SH-SY5Y (cell line): ENCODE data around the gene FAM184A.
A peak's percentile ranks its signal among the peaks of the same experiment; 100 is the strongest.

Experiments
- GATA2 ChIP-seq: IDR thresholded peaks from 2 replicates; pipeline ENCODE4 v1.6.1; 2011; ENCODE audit warnings: mild to moderate bottlenecking, low read depth, low read length
- GATA3 ChIP-seq: IDR thresholded peaks from 2 replicates; pipeline ENCODE4 v1.6.1; 2011; ENCODE audit warnings: low read depth, mild to moderate bottlenecking, low read length, moderate library complexity

The FAM184A gene

DNA sequence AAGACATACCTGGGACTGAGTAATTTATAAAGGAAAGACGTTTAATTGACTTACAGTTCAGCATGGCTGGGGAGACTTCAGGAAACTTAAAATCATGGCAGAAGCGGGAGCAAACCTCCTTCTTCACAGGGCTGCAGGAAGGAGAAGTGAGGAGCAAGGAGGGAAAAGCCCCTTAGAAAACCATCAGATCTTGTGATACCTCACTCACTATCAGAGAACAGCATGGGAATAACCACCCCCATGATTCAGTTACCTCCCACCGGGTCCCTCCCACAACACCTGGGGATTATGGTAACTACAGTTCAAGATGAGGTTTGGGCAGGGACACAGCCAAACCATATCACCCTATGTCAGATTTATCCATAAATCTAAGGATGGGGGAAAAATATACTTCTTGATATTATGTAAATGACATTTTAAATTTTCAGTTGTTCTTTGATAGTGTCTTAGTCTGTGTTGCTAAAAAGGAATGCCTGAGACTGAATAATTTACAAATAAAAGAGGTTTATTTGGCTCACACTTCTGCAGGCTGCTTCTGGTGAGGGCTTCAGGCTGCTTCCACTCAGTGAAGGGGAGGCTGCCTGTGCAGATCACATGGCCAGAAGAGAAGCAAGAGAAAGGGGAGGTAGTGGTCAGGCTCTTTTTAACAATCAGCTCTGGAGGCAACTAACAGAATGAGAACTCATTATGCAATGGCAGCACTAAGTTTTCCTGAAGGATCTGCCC lies 142.3 kb downstream of the FAM184A start:
- TF ChIP-seq GATA3: no peak
- no peak for TF ChIP-seq GATA2

DNA sequence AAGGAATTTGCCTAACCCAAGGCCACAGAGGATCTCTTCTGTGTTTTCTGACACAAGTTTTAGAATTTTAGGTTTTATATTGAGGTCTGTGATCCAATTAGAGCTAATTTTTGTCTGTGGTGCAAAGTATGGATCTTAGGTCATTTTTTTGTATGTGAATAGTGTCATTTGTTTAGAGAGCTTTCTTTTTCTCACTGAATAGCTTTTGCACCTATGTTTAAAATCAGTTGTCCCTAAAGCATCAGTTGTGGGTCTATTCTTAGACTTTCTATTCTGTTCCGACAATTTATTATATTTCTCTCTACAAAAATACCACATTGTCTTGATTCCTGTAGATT lies 143.2 kb downstream of the FAM184A start:
- TF ChIP-seq GATA3: no peak
- TF ChIP-seq GATA2: no peak

GRCh38 chr6:118934461-118935330 lies 143.8 kb downstream of the FAM184A start, which contains the start of gene MCM9:
Gene MCM9, minus strand, starts transcription at chr6:118935159. Its CDS starts 3,436 bp downstream, at chr6:118931723.
- peak; percentile 43 for TF ChIP-seq GATA2
- no peak for TF ChIP-seq GATA3

GRCh38 chr6:118933855-118934460 lies 144.5 kb downstream of the FAM184A start:
- no peak for TF ChIP-seq GATA2
- no peak for TF ChIP-seq GATA3

GRCh38 chr6:118932421-118932820 lies 146.0 kb downstream of the FAM184A start:
- TF ChIP-seq GATA2: no peak
- no peak for TF ChIP-seq GATA3

- no peak for TF ChIP-seq GATA2
- TF ChIP-seq GATA3: no peak
Measured at GRCh38 chr6:118931436-118931835, 147.0 kb downstream of the FAM184A start.

- TF ChIP-seq GATA2: no peak
- no peak for TF ChIP-seq GATA3
Measured at GRCh38 chr6:118930680-118931079, 147.8 kb downstream of the FAM184A start.

- TF ChIP-seq GATA3 (no peak), GATA2 (no peak)
Measured at GRCh38 chr6:118923035-118923434, 155.4 kb downstream of the FAM184A start.

- TF ChIP-seq GATA2 (no peak), GATA3 (no peak)
Measured at GRCh38 chr6:118921084-118921483, 157.4 kb downstream of the FAM184A start.

GRCh38 chr6:118918329-118918725 lies 160.1 kb downstream of the FAM184A start:
- no peak for TF ChIP-seq GATA3
- no peak for TF ChIP-seq GATA2

- TF ChIP-seq GATA3 (no peak), GATA2 (no peak)
Measured at GRCh38 chr6:118917546-118918328, 160.7 kb downstream of the FAM184A start.

DNA sequence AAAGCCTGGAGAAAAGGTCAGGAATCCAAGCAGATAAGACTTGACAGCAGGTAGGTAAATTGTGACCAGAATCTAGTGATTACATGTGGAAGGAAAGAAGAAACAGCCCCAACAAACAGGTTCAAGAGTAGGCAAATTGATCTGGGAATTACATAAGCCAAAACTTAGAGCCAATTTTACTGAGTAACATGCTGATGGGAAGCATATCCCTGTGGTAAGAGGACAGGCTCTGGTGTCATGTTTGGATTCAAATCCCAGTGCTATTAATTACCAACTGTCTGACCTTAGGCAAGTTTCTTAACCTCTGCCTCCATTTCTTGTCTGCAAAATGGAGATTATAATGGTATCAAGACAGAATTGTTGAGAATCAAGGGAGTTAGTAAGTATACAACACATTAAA lies 163.9 kb downstream of the FAM184A start:
- TF ChIP-seq GATA3 (no peak), GATA2 (no peak)

DNA sequence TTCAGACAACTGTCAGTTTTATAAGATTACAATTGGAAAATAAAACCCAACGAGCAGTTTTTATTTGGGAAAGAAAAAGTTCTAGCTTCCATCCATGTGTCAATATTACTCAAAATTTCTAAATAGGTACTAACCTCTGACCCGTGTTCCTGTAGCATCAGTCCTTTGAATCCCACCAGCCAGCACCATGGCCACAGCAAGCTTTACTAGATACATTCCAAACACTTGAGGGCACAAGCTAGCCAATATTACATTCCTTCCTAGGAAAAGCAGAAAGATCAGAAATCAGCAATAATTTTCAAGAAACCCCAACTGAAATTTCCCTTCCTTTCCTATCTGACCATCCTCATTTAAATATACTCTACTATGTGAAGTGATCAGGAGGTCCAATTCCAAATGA lies 165.3 kb downstream of the FAM184A start:
- no peak for TF ChIP-seq GATA2
- no peak for TF ChIP-seq GATA3

DNA sequence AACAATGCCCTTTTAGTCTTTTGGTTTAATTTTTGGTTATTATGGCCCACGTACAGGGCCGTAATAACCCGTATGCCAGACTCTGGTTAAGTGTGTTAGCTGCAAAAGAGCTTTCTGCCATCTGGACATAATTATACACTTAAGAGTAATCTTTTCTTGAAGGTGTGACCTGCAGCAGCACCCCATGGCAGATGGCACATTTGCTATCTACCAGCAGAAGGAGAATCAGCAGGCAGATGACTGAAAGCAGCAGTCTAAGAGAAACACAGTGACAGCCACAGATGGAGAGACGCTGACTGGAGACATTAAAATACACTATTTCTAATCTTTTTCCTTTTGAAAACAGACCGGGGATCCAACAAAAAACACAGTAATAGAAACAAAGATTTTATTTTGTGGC lies 165.8 kb downstream of the FAM184A start:
- TF ChIP-seq GATA3 (no peak), GATA2 (no peak)
